Kidney epithelial cell (primary cell): ENCODE measurements around the gene USP6NL. TPM values are rescaled to one million over a fixed set of nuclear protein-coding genes. Genes with fewer than 3 reads are reported as not detected.

ENCODE experiments used
- DNase-seq: peaks from one replicate; pipeline ENCODE4 v3.0.0-alpha.2; 2010; ENCODE audit warnings: low read depth
- H3K27me3 ChIP-seq: 2 replicates; pipeline ENCODE4 v1.6.0; 2011; ENCODE audit warnings: low read length; ENCODE audit not compliant: control insufficient read depth, insufficient read depth
- H3K36me3 ChIP-seq: 2 replicates; pipeline ENCODE4 v1.5.1; 2011; ENCODE audit warnings: low read length; ENCODE audit not compliant: control insufficient read depth, insufficient read depth
- H3K4me3 ChIP-seq: 2 replicates; pipeline ENCODE4 v1.5.1; 2011; ENCODE audit warnings: low read depth, mild to moderate bottlenecking, control low read depth, low read length
- CTCF ChIP-seq: IDR thresholded peaks from 2 replicates; pipeline ENCODE4 v1.5.1; 2011; ENCODE audit warnings: mild to moderate bottlenecking, moderate library complexity, low read length, control low read depth, inconsistent platforms; ENCODE audit not compliant: insufficient read depth, poor library complexity, severe bottlenecking
- total RNA-seq: library from RNA; depleted of rRNA; stranded (reverse); fragments of >200 nt; gene quantifications from 2 replicates; pipeline ENCODE4 v1.2.3, GENCODE V29; 2015

The USP6NL gene
- total RNA-seq, 1 donor from 2014 or later = 21.2 TPM

GRCh38 chr10:11626071-11626470, 14.6 kb upstream of the USP6NL start:
- no peak overlapping the region for H3K4me3 ChIP-seq
- TF ChIP-seq CTCF = no peak
- H3K27me3 ChIP-seq = no peaks in the 10 kb centered on the region
- no peaks in the 10 kb centered on the region for H3K36me3 ChIP-seq
- DNase-seq = no peak

- TF ChIP-seq CTCF = no peak
- no peak for DNase-seq
- Histone ChIP-seq H3K36me3 (no peaks in the 10 kb centered on the region), H3K4me3 (no peak overlapping the region), H3K27me3 (no peaks in the 10 kb centered on the region)
Observed at GRCh38 chr10:11625019-11625735, 13.7 kb upstream of the USP6NL start.

- Histone ChIP-seq H3K4me3 (no peak overlapping the region), H3K36me3 (no peaks in the 10 kb centered on the region), H3K27me3 (no peaks in the 10 kb centered on the region)
- TF ChIP-seq CTCF = no peak
- DNase-seq = no peak
Observed at GRCh38 chr10:11617233-11617632, 5.8 kb upstream of the USP6NL start.

- Histone ChIP-seq H3K4me3 (no peak overlapping the region), H3K27me3 (no peaks in the 10 kb centered on the region), H3K36me3 (no peaks in the 10 kb centered on the region)
- no peak for TF ChIP-seq CTCF
- DNase-seq = no peak
Observed at GRCh38 chr10:11616021-11616420, 4.6 kb upstream of the USP6NL start.

GRCh38 chr10:11615396-11615795, 3.9 kb upstream of the USP6NL start:
- Histone ChIP-seq H3K27me3 (no peaks in the 10 kb centered on the region), H3K4me3 (no peak overlapping the region), H3K36me3 (no peaks in the 10 kb centered on the region)
- TF ChIP-seq CTCF = no peak
- no peak for DNase-seq
